ENCODE data around the gene VPS26C. TPM values are rescaled to one million over a fixed set of nuclear protein-coding genes. Genes with fewer than 3 reads are reported as not detected.
A peak's percentile ranks its signal among the peaks of the same experiment; 100 is the strongest.
"Not testable (repeated sequence)": the region's sequence is repeated elsewhere in the genome, so short reads cannot be mapped to it uniquely, and the experiment has no call there.

The VPS26C gene
- total RNA-seq, 2 experiments from 2014 or later = 70.9 to 73.4 TPM

DNA sequence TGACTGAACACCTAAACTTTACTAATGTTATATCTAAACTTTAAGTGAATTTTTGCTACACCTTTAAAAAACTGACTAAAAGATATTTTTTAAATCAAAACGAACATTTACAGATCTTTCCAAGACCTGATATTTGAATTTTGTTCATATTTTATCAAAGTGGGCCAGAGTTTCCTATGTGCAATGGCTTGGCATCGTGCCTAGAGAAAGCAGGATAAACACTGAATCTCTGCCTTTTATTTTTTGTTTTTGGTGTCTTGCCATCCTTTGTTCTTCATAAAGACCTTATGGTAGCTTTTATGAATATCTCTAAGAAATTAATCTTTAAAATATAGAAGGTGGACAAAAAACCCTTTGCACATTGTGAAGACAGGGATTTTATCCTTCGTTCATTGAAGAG, 25.8 kb upstream of the VPS26C start:
- ChIA-PET POLR2A (no interaction called here), CTCF (no interaction called here)
- TF ChIP-seq, protein P1, sequence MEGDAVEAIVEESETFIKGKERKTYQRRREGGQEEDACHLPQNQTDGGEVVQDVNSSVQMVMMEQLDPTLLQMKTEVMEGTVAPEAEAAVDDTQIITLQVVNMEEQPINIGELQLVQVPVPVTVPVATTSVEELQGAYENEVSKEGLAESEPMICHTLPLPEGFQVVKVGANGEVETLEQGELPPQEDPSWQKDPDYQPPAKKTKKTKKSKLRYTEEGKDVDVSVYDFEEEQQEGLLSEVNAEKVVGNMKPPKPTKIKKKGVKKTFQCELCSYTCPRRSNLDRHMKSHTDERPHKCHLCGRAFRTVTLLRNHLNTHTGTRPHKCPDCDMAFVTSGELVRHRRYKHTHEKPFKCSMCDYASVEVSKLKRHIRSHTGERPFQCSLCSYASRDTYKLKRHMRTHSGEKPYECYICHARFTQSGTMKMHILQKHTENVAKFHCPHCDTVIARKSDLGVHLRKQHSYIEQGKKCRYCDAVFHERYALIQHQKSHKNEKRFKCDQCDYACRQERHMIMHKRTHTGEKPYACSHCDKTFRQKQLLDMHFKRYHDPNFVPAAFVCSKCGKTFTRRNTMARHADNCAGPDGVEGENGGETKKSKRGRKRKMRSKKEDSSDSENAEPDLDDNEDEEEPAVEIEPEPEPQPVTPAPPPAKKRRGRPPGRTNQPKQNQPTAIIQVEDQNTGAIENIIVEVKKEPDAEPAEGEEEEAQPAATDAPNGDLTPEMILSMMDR (IDR thresholded peaks at IDR 0.05) = no peak
- no peak overlapping the region for H3K4me3 Mint-ChIP-seq
- no peaks in the 10 kb centered on the region for H3K9me3 Mint-ChIP-seq
- H3K36me3 Mint-ChIP-seq (ENCODE audit: low read depth) = no peaks in the 10 kb centered on the region
- H3K27ac Mint-ChIP-seq = no peak overlapping the region
- H3K4me1 Mint-ChIP-seq (ENCODE audit: low read depth) = no peaks in the 10 kb centered on the region
- intact Hi-C loops (cut with micrococcal nuclease) = no loop called here
- ATAC-seq (no peak), DNase-seq (no peak)
- peaks cover 1% of the 10 kb centered on the region for H3K27me3 Mint-ChIP-seq

DNA sequence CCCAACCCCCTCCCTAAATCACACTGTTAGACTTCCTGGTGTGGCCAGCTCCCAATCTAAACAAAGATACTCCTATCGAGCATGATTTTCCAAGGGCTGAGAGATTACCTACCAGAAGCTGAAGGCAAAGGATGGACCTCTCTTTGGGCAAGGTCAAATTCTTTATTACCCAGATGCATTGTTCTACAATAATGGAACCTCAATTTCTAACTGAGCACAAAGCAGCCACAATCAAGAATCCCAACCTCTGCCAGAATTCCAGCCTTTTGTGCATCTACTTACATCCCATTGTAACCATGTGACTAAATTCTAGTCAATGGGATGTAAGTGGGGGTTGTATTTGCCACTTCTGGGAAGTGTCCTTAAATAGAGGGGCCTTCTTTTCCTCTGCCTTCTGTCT, 24.9 kb upstream of the VPS26C start:
- intact Hi-C loops (cut with micrococcal nuclease) = no loop called here
- ChIA-PET CTCF (no interaction called here), POLR2A (interaction anchor here (0.7 to 1.3 kb wide), 2 partner anchors 11 to 24 kb away, joined by 3 to 4 read pairs; no protein-coding TSS in a partner anchor)
- no peak overlapping the region for H3K4me3 Mint-ChIP-seq
- H3K9me3 Mint-ChIP-seq = no peaks in the 10 kb centered on the region
- TF ChIP-seq, protein P1 (IDR thresholded peaks at IDR 0.05) = no peak
- no peaks in the 10 kb centered on the region for H3K4me1 Mint-ChIP-seq (ENCODE audit: low read depth)
- H3K27ac Mint-ChIP-seq = no peak overlapping the region
- no peaks in the 10 kb centered on the region for H3K36me3 Mint-ChIP-seq (ENCODE audit: low read depth)
- peaks cover 1% of the 10 kb centered on the region for H3K27me3 Mint-ChIP-seq
- no peak for ATAC-seq
- DNase-seq = no peak

DNA sequence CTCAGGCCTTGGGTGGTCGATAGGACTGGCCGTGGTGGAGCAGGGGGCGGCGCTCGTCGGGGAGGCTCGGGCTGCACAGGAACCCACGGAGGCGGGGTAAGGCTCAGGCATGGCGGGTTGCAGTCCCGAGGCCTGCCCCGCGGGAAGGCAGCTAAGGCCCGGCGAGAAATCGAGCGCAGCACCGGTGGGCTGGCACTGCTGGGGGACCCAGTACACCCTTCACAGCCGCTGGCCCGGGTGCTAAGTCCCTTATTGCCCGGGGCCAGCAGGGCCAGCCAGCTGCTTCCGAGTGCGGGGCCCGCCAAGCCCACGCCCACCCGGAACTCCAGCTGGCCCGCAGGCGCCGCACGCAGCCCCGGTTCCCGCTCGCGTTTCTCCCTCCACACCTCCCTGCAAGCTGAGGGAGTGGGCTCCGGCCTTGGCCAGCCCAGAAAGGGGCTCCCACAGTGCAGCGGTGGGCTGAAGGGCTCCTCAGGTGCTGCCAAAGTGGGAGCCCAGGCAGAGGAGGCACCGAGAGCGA, 16.1 kb upstream of the VPS26C start:
- H3K36me3 Mint-ChIP-seq (ENCODE audit: low read depth); H3K9me3 Mint-ChIP-seq; H3K4me1 Mint-ChIP-seq (ENCODE audit: low read depth); ATAC-seq; intact Hi-C loops (cut with micrococcal nuclease); H3K27me3 Mint-ChIP-seq; CTCF ChIA-PET; H3K4me3 Mint-ChIP-seq; H3K27ac Mint-ChIP-seq; DNase-seq; POLR2A ChIA-PET: not testable (repeated sequence)

DNA sequence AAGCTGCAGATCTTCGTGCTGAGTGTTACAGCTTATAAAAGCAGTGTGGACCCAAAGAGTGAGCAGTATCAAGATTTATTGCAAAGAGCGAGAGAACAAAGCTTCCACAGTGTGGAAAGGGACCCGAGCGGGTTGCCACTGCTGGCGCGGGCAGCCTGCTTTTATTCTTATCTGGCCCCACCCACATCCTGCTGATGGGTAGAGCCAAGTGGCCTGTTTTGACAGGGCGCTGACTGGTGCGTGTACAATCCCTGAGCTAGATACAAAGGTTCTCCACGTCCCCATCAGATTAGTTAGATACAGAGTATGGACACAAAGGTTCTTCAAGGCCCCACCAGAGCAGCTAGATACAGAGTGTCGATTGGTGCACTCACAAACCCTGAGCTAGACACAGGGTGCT, 15.5 kb upstream of the VPS26C start:
- H3K4me1 Mint-ChIP-seq (ENCODE audit: low read depth); H3K9me3 Mint-ChIP-seq; CTCF ChIA-PET; intact Hi-C loops (cut with micrococcal nuclease); H3K36me3 Mint-ChIP-seq (ENCODE audit: low read depth); POLR2A ChIA-PET; H3K27me3 Mint-ChIP-seq; ATAC-seq: not testable (repeated sequence)
- Mint-ChIP-seq H3K4me3 (peak overlapping the region; percentile 74), H3K27ac (peak overlapping the region; percentile 75)
- DNase-seq = peak; percentile 38

DNA sequence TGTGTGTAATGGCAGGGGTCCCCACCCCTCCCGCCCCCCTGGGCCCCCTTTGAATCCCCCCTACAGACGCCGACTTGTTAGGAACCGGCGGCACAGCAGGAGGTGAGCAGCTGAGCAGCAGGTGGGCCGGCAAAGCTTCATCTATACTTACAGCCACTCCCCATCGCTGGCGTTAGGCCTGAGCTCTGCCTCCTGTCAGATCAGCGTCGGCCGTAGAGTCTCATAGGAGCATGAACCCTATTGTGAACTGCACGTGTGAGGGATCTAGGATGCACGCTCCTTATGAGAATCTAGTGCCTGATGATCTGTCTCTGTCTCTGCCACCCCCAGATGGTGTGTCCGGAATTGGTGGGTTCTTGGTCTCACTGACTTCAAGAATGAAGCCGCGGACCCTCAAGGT, 14.9 kb upstream of the VPS26C start:
- Mint-ChIP-seq H3K27ac (peak overlapping the region; percentile 75), H3K9me3 (peaks cover 2% of the 10 kb centered on the region)
- CTCF ChIA-PET = no interaction called here

DNA sequence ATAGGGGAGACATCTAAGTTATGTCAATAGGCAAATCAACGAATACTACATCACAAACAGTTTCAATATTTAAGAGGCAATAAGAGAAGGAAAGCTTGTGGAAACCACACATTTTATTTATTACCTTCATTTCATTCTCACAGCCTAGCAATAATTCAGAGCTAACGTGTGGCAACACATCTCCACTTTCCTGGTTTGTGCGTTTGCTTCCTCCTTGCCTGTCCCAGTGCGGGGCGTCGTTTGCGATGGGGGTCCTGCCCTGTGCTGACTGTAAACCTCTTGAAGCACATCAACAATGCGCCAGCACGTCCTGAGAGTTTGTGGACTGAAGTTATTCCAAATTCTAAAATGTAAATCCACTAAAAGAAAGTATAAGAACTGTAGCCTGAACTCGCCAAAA, 14.4 kb upstream of the VPS26C start:
- TF ChIP-seq, protein P1 (IDR thresholded peaks at IDR 0.05) = no peak
- POLR2A ChIA-PET = interaction anchor here (0.7 kb wide), 1 partner anchor 24 kb away, joined by 3 read pairs; no protein-coding TSS in a partner anchor
- intact Hi-C loops (cut with micrococcal nuclease) = no loop called here
- H3K4me3 Mint-ChIP-seq = peak overlapping the region; percentile 52
- peaks cover 2% of the 10 kb centered on the region for H3K9me3 Mint-ChIP-seq
- H3K27ac Mint-ChIP-seq = no peak overlapping the region
- no peaks in the 10 kb centered on the region for H3K4me1 Mint-ChIP-seq (ENCODE audit: low read depth)
- ATAC-seq (no peak), DNase-seq (no peak)
- H3K27me3 Mint-ChIP-seq = no peaks in the 10 kb centered on the region
- CTCF ChIA-PET = no interaction called here
- H3K36me3 Mint-ChIP-seq (ENCODE audit: low read depth) = no peaks in the 10 kb centered on the region

More for the DNA sequence above, 14.9 kb upstream of the VPS26C start:
- H3K4me1 Mint-ChIP-seq (ENCODE audit: low read depth) = no peaks in the 10 kb centered on the region
- no peaks in the 10 kb centered on the region for H3K36me3 Mint-ChIP-seq (ENCODE audit: low read depth)
- TF ChIP-seq, protein P1 (IDR thresholded peaks at IDR 0.05) = no peak
- peak; percentile 32 for DNase-seq
- POLR2A ChIA-PET = interaction anchor here (0.7 kb wide), 1 partner anchor 24 kb away, joined by 3 read pairs; no protein-coding TSS in a partner anchor
- intact Hi-C loops (cut with micrococcal nuclease) = no loop called here
- H3K27me3 Mint-ChIP-seq = no peaks in the 10 kb centered on the region
- ATAC-seq = peak; percentile 79
- peak overlapping the region; percentile 74 for H3K4me3 Mint-ChIP-seq

DNA sequence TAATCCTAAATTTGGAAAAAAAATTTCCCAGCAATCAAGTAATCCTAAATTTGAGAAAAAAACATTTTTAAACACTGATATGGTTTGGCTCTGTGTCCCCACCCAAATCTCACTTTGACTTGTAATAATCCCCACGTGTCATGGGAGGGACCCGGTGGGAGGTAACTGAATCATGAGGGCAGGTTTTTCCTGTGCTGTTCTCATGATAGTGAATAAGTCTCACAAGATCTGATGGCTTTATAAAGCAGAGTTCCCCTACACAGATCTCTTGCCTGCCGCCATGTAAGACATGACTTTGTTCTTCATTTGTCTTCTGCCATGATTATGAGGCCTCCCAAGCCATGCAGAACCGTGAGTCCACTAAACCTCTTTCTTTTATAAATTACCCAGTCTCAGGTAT, 12.1 kb upstream of the VPS26C start:
- H3K36me3 Mint-ChIP-seq (ENCODE audit: low read depth); DNase-seq; H3K4me3 Mint-ChIP-seq; POLR2A ChIA-PET; H3K9me3 Mint-ChIP-seq; CTCF ChIA-PET; H3K4me1 Mint-ChIP-seq (ENCODE audit: low read depth); H3K27me3 Mint-ChIP-seq; H3K27ac Mint-ChIP-seq; intact Hi-C loops (cut with micrococcal nuclease); ATAC-seq: not testable (repeated sequence)
